Measurements from ENCODE around the gene CPA4.

The CPA4 gene

GRCh38 chr7:130342701-130343380 lies 49.9 kb downstream of the CPA4 start:
- ChIA-PET CTCF (no interaction called here), POLR2A (ENCODE audit: low non-redundant PET) (no interaction called here)
- H3K27ac ChIP-seq: no peak overlapping the region
- TF ChIP-seq CTCF (conservative IDR thresholded peaks at IDR 0.05; ENCODE audit: low read depth): no peak
- no peak for DNase-seq (ENCODE audit: low spot score)

- ChIA-PET CTCF (no interaction called here), POLR2A (ENCODE audit: low non-redundant PET) (no interaction called here)
- no peak for TF ChIP-seq CTCF (conservative IDR thresholded peaks at IDR 0.05; ENCODE audit: low read depth)
- no peak for DNase-seq (ENCODE audit: low spot score)
- no peak within 1 kb of the TSS for H3K27ac ChIP-seq
Observed at GRCh38 chr7:130344271-130344866, 51.4 kb downstream of the CPA4 start, which contains the start of gene CPA5. CPA5 (plus strand) TSS chr7:130344816; CDS start chr7:130346486, 1,670 bp downstream.

- TF ChIP-seq CTCF (conservative IDR thresholded peaks at IDR 0.05; ENCODE audit: low read depth): no peak
- DNase-seq (ENCODE audit: low spot score): no peak
- ChIA-PET POLR2A (ENCODE audit: low non-redundant PET) (interaction anchor here (0.6 kb wide), 1 partner anchor 396 kb away, joined by 3 read pairs; no protein-coding TSS in a partner anchor), CTCF (no interaction called here)
- H3K27ac ChIP-seq: no peak overlapping the region
Observed at GRCh38 chr7:130345136-130345535, 52.2 kb downstream of the CPA4 start.

- ChIA-PET CTCF (no interaction called here), POLR2A (ENCODE audit: low non-redundant PET) (interaction anchor here (0.6 kb wide), 1 partner anchor 396 kb away, joined by 3 read pairs; no protein-coding TSS in a partner anchor)
- no peak for TF ChIP-seq CTCF (conservative IDR thresholded peaks at IDR 0.05; ENCODE audit: low read depth)
- no peak for DNase-seq (ENCODE audit: low spot score)
- H3K27ac ChIP-seq: no peak overlapping the region
Observed at GRCh38 chr7:130345725-130346124, 52.8 kb downstream of the CPA4 start.

- no peak for DNase-seq (ENCODE audit: low spot score)
- no peak for TF ChIP-seq CTCF (conservative IDR thresholded peaks at IDR 0.05; ENCODE audit: low read depth)
- H3K27ac ChIP-seq: no peak overlapping the region
- ChIA-PET CTCF (no interaction called here), POLR2A (ENCODE audit: low non-redundant PET) (no interaction called here)
Observed at GRCh38 chr7:130346177-130346905, 53.4 kb downstream of the CPA4 start.

GRCh38 chr7:130346941-130347340 lies 54.0 kb downstream of the CPA4 start:
- TF ChIP-seq CTCF (conservative IDR thresholded peaks at IDR 0.05; ENCODE audit: low read depth): no peak
- ChIA-PET POLR2A (ENCODE audit: low non-redundant PET) (no interaction called here), CTCF (no interaction called here)
- H3K27ac ChIP-seq: no peak overlapping the region
- no peak for DNase-seq (ENCODE audit: low spot score)

Data from RWPE1 (cell line).